ENCODE measurements around the gene CR1L.
A peak's percentile ranks its signal among the peaks of the same experiment; 100 is the strongest.
"Not testable (repeated sequence)": the region's sequence is repeated elsewhere in the genome, so short reads cannot be mapped to it uniquely, and the experiment has no call there.

CR1L gene

GRCh38 chr1:207680590-207681388 lies 35.9 kb downstream of the CR1L start:
- DNase-seq (ENCODE audit: low read depth in 2 of 2), result not testable (repeated sequence)

- DNase-seq (ENCODE audit: low read depth in 2 of 2), result not testable (repeated sequence)
These were observed 38.0 kb downstream of the CR1L start for GRCh38 chr1:207682872-207683434.

- DNase-seq (ENCODE audit: low read depth in 2 of 2), result not testable (repeated sequence)
These were observed 45.6 kb downstream of the CR1L start for GRCh38 chr1:207690551-207690950.

- no peak for DNase-seq (ENCODE audit: low read depth in 2 of 2)
These were observed 46.1 kb downstream of the CR1L start for GRCh38 chr1:207691010-207691409.

DNA sequence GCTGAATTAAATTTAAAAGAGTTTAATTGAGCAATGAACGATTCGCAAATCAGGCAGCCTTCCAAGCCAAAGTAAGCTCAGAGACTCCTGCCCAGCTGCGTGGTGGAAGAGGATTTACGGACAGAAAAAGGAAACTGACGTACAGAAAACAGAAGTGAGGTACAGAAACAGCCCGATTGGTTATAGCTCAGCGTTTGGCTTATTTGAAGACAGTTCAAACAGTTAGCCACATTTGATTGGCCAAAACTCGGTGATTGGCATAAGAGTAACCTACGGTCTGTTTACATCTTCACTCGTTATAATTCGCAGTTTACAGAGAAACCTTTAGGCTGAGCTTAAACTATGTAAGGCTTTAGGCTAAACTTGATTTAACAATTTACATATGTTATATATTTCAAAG lies 46.9 kb downstream of the CR1L start:
- no peak for DNase-seq (ENCODE audit: low read depth in 2 of 2)

DNA sequence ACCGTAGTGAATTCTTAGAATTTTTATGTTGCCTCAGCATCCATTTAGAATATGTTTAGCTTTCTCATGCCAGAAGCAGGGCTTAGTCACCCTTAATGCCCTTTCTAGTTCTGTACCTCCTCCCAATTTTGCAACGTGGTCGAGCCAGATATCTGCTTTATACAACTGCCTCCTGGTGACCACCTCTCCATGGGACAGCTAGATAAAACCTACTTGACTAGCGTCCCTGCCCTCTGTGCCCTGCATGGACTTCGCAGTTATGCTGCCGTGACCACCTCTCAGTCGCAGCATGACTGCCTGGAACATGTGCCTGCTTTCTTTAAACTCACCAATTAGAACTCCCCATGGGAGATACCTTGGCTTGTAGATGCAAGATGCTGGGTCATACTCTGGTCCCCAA lies 47.4 kb downstream of the CR1L start:
- DNase-seq (ENCODE audit: low read depth in 2 of 2), result not testable (repeated sequence)

- DNase-seq (ENCODE audit: low read depth in 2 of 2), result no peak
These were observed 51.0 kb downstream of the CR1L start for GRCh38 chr1:207695891-207696290.

DNA sequence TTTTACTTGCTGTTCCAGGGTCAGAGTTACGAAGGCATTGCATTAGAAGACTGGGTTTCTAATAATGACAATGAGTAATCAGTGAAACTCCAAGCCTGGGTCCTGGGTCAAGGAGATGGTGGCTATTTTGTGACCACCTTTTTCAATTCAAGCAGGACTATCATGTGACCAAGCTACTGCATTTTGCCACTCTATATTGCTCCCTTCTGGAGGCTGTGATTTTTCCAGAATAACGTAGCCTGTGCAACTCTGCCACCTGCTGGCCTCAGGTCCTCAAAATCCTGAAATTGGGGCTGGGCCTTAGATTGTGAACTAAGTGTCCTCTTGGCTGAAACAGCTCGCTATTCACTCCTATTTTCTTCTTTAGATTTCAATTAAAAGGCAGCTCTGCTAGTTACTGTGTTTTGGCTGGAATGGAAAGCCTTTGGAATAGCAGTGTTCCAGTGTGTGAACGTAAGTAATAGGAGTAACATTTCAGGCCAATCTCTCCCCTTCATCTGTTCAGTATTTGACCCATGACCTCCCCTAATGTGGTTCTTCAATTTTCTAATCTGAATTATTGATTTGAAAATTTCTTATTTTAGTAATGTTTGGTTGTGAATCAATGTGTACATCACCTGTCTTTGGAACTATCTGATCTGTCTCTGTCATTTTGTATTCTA lies 54.0 kb downstream of the CR1L start:
- peak; percentile 2 to 29 for DNase-seq (ENCODE audit: low read depth in 2 of 2)

- no peak for DNase-seq (ENCODE audit: low read depth in 2 of 2)
These were observed 57.4 kb downstream of the CR1L start for GRCh38 chr1:207702317-207702716.

DNA sequence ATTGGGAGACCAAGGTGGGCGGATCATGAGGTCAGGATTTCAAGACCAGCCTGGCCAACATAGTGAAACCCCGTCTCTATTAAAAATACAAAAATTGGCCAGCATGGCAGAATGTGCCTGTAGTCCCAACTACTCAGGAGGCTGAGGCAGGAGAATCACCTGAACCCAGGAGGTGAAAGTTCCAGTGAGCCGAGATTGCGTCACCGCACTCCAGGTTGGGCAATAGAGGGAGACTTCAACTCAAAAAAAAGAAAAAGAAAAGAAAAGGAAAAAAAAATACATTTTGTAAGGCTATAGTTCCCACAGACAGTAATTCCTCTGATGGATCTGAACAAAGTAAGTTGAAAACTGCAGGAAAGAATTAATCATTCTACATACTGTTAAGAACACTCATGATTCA lies 58.8 kb downstream of the CR1L start:
- DNase-seq (ENCODE audit: low read depth in 2 of 2), result no peak

GRCh38 chr1:207708004-207708403 lies 63.1 kb downstream of the CR1L start:
- not testable (repeated sequence) for DNase-seq (ENCODE audit: low read depth in 2 of 2)

DNA sequence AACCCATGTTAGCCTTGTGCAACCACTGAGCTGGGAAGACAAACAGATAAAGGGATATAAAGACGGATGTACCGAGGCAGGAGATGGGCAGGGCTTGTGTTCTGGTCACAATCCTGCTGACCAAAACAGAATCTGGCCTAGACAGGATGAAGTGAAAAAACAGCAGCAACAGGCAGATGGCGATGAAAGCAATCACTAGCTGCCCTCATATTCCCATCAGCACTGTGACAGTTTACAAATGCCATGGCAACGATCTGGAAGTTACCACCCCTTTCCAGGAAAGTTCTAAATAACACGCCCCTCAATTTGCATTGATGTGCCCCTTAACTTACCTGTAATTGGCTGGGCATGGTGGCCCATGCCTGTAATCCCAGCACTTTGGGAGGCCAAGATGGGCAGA lies 66.4 kb downstream of the CR1L start:
- no peak for DNase-seq (ENCODE audit: low read depth in 2 of 2)

DNA sequence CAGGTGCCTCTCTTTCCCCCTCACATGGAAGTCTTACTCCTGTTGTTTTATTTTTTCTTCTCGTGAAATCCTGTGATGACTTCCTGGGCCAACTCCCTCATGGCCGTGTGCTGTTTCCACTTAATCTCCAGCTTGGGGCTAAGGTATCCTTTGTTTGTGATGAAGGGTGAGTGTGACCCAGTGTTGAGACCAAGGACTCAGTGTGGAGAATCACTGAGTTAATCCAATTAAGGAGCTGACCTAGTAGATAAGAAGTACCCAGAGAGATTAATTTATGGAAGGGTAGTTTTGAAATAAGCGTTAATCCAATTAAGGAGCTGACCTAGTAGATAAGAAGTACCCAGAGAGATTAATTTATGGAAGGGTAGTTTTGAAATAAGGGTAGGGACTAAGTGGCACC lies 67.8 kb downstream of the CR1L start:
- DNase-seq (ENCODE audit: low read depth in 2 of 2), result not testable (repeated sequence)

- no peak for DNase-seq (ENCODE audit: low read depth in 2 of 2)
These were observed 68.6 kb downstream of the CR1L start for GRCh38 chr1:207713529-207713928.

GRCh38 chr1:207719234-207719633 lies 74.3 kb downstream of the CR1L start:
- DNase-seq (ENCODE audit: low read depth in 2 of 2), result no peak

GRCh38 chr1:207728200-207728858 lies 83.4 kb downstream of the CR1L start:
- not testable (repeated sequence) for DNase-seq (ENCODE audit: low read depth in 2 of 2)

DNA sequence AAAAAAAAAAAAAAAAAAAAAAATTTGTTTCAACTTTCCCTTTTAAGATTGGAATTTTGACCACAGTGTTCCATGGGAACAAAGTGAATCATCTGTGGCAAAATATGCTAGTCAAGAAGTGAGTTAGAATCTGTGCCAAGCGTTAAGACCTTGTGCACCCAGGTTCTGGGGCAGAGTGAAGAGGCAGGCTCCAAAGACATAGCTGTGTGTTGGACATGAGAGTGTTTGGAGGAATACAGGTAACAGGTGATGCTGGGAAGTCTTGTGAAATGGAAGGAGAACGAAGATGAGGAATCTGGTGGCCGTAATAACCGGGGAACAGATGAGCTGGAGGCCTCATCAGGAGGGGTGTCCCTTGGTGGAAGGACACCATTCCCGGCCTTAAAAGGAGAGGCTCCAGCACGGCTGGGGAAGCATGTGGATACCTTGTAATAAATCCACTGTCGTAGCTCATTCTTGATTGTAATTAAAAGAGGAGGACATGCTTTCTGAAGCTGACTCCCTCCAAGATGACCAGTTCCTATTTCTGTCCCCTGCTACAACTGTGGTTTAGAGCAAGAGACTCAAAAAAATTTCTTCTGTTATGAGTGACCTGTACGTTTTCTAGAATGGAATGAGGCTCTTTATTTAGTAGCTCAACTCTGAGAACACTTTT lies 92.7 kb downstream of the CR1L start:
- not testable (repeated sequence) for DNase-seq (ENCODE audit: low read depth in 2 of 2)

DNA sequence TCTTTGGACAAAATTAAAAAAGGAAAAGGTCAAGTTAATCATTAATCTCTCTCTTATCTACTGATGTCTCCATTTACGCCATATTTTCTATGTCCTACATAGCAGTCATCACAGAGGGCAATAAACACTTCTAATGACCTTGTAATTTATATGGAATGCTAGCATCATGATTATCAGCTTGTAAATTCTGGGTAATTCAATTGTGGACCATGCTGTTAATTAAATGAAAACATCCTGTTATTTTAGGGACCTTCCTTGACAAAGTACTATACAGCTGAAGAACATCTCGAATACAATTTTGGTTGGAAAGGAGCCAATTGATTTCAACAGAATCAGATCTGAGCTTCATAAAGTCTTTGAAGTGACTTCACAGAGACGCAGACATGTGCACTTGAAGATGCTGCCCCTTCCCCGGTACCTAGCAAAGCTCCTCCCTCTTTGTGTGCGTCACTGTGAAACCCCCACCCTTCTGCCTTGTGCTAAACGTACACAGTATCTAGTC lies 93.3 kb downstream of the CR1L start:
- not testable (repeated sequence) for DNase-seq (ENCODE audit: low read depth in 2 of 2)

DNA sequence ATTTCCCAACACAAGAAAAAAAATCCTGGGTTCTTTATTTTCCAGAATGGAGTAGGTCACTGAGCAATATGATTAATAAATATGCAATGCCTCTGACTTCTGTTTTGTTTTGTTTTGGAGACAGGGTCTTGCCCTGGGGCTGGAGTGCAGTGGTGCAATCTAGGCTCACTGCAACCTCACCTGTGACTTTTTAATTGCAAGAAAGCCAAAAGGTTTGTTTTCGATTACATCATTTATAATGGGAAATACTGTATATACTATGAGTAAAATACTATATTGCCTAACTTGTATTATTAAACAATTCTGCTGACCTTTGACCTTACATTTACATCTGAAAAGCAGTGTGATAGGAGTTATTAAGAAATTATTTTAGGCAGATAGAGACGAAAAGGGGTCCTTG lies 95.3 kb downstream of the CR1L start:
- DNase-seq (ENCODE audit: low read depth in 2 of 2), result no peak

DNA sequence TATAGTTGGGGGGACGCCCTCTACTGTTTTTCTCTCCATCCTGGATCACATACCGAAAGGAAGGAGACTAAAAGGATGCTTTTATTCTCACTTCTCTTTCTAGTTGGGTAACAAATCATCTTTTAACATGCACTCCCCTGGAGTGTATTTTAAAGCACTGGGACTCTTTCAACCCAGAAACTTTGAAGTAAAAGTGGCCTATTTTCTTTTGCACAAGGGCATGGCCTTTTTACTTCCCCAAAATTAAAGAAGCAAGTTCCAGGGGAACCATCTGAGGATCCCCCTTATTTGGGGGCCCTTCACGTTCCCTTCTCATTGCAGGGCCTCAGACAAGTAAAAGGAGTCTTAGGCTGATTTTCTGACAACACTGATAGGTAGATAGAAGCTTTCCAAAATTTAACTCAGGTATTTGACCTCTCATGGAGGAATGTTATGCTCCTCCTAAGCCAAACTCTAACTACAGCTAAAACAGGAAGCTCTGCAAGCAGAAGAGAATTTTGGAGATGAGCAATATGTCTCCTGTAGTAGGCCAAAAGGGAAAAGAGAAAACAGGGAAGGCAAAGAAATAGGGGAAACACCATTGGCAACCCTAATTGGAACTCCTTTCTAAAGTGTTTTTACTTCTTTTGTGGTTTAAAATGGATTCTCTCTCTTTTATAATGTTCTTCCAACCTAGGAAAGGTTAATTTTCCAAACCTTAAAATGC lies 98.1 kb downstream of the CR1L start:
- no peak for DNase-seq (ENCODE audit: low read depth in 2 of 2)

DNA sequence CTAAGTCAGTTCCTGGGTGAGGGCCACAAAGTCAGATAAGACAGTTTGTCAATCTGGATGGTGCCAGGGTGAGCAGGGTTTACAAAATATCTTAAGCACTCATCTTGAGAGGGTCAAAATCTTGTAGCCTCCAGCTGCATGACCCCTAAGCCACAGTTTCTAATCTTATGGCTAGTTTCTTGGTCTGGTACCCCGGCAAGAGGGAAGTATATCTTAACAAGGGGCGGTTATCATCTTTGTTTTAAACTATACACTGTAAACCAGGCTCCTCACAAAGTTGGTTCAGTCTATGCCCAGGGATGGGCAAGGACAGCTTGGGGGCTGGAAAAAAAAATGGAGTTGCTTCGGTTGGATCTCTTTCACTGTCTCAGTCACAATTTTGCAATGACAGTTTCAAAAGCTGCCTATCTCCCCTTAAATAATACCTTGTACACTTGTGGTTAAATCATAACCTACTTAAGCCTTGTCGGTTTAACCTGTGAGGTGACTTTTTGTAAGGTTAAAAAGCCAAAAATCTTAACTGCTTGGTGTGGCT lies 99.1 kb downstream of the CR1L start:
- DNase-seq (ENCODE audit: low read depth in 2 of 2), result no peak
